Tongue (tissue), 2 donors: ENCODE results near the gene CASD1. TPM values are rescaled to one million over a fixed set of nuclear protein-coding genes. Genes with fewer than 3 reads are reported as not detected.

ENCODE experiments used
- DNase-seq: peaks from one replicate; pipeline ENCODE4 v3.0.0-alpha.2; 2015
- total RNA-seq: library from RNA; depleted of rRNA; stranded (reverse); fragments of >200 nt; gene quantifications from one replicate; pipeline ENCODE4 v1.2.3, GENCODE V29; 2014

CASD1 gene
- total RNA-seq, 1 donor from 2014 or later, result 116 TPM

DNA sequence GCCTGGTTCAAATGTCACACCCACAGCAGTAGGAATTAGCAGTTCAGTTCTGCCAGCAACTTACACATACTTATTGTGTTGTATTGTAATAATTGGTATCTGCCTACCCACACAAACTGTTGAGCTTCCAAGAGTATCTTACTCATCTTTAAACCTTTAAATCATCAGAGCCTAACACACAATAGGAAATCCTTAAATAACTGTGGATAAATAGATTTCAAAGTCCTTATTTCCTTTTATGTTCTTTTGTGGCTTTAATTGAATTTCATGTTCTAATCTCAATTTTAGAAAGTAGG lies 3.9 kb downstream of the CASD1 start:
- peak; percentile 25 for DNase-seq

DNA sequence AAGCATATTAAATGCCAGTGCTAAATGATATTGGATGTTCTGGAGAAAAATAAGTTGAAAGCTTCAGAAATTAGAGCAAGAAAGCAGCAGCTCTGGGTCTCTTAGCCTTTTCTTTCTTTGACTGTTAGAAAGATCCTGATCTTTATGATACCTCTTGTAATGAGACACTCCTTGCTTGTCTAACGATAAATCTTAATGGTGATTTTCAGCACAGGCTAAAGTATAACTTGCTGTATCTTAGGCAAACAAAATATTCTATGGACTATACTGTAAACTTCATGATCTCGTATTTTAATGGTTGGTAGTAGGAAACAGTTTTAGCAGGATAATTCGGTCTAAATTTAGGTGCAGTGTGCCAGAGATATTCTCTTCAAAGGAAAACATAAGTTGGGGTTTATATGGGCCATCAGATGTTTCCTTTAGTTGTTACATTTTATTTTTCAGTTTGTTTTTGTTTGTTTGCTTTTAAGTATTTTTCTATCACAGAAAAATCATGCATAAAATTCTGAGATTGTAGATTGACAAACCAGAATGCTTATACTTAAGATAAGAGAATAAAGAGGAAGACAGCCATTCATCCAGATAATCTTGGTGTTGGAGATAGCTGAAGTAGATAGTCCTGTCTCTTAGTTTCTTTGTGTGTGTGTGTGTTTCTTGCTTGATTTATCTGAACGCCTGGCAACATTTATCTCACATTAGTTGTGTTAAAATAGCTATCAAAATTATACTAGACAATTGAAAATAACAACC lies 4.7 kb downstream of the CASD1 start:
- DNase-seq, result peak; percentile 31

DNA sequence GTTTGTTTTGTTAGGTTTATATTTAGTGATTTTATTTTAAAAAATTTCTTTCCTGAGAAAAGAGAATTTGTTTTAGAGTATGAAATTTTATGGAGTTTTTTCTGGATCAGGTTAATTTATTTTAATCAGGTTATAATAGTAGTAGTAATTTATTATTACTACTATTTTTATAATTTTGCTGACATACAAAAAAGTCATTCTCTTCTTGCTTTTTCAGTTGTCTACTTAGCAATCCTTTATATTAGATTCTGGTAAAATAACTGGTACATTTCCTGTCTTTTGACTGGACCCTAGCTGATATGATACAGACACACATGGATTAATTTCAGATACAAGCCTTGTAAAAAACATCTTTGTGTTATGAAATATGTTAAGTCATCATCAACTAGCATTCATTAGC lies 5.3 kb downstream of the CASD1 start:
- no peak for DNase-seq

DNA sequence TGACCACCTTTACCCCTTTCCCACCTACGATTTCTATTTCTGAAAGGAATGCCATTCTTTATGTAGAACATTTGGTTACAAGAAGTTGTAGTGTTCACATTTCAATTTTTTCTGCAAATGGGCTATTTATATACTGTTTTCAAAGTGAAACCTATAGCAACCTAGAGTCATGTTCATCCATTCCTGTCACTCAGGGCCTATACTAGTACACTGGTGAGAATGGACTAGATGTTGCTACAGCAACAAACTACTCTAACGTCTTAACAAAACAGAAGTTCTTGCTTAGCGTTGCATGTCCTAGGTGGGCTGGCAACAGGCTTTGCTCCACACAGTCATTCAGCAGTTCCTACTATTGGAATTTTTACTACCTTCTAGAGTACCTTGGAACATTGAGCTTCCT lies 16.3 kb downstream of the CASD1 start:
- DNase-seq, result no peak

DNA sequence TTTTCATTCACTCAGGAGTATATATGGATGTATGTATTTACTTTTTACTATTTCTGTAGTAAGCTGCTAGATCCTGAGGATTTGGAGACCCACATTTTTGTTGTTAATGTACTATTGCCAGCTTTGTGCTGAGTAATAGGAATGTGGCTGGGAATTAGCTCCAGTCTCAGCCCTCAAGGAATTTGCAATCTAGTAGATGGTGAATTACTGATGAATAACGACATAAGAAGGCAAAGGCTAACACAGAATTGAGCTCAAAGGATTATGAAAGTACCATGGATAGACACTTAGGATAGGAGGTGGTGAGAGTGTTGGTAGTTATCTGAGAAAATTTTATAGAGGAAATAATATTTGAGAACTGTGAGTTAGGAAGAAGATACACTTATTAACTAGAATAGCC lies 19.9 kb downstream of the CASD1 start:
- no peak for DNase-seq

DNA sequence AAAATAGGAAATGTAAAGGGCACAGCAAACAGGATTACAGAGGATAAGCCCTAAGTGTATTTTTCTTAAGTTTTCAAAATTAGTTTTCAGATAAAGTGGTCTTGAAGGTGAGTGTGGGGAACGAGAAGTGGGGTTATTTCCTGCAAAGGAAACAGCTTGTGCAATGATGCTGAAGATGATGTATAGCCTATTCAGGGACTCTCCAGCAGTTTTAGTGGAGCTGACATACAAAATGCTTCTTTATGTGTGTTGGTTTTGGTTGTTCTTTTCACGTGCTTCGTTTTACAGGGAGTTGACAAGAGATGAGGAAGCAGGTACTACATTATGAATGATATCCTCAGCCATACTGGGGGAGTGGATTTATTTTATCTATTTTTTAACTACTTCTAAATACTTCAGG lies 20.5 kb downstream of the CASD1 start:
- DNase-seq, result no peak

DNA sequence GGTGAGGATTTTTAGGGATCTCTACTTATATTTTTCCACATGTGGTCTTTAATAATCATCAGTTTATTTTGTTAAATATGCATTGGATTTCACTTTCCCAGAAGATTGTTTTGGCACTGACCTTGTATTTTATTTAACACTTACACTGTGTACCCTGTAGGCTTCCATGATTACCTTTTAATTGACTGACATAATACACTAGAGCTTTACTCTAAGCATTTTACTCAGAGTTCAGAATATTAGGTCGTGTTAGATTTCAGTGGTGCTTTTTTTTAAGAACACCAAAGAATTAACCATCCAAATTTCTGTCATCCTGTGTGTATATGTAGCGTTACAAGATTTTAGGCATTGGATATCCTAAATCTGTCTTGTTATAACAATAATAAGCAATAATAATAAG lies 23.1 kb downstream of the CASD1 start:
- no peak for DNase-seq

DNA sequence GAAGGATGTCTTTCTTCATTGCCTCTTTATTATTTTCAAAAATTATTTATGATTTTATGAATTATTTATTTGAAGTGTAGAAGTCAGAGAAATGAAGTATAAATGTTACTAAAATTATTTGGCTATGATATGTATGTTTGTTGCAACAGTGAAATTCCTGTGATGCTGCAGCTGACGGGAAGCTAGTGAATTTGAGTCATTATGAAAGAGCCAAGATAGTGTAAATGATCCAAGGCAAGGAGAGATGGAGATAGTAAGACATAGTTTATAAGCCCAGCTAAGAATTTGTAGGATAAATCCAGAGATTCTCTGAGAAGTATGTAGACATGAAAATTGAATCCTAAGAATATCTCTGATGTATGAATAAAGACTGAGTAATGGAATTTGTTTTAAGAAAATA lies 30.8 kb downstream of the CASD1 start:
- DNase-seq, result no peak

DNA sequence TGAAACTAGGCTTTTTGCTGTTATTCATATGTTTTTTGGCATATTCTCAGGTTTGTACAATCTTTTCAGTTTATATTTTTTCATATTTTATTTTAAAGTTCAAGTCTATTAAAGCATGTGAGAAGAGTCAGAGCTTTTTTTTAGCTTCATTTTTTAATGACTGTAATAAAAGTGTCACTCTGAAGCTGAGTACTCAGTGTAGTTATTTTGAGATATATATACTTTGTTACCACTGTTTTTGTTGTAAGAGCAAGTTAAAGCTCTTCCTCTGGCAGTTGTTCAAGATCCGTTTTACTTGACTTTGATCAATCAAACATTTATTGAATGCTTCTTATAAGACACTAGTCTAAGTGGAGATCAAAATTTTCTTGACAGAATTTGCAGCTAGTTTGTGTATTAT lies 37.5 kb downstream of the CASD1 start:
- DNase-seq, result no peak

DNA sequence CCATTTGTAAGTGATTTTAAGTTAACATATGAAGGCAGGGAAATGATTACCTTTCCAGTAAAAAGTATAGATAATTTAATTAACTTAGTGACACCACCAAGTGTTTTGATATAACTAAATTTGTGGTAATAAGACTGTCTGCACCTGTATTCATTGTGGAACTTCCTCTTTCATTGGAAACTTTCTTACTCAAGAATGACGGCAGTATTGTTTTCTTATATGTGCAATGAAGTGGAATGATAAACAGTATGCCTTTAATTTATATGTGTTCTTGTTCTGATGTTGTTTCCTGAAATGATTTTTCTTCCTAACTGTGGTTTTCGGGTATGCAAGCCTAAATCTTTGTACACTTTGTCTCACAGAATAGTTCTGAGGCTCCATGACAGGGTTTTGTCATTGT lies 46.4 kb downstream of the CASD1 start:
- DNase-seq, result no peak

DNA sequence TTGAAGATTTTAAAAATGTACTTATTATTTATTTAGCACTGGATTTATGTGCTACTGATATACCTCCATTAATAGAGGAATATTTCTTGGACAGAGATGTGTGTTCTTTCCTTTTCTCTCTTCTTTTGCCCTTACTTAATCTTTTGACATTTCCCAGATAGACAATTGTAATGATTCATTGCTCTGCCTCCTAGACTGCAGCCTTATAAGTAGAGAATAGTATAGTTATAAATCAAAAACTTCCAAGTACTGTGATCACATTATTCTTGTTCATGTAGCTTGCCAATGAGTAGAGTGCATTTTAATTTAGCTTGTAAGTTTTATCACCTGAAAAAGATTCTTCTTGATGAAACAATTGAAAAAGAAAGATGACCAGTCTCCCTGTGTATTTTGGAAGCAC lies 47.6 kb downstream of the CASD1 start:
- no peak for DNase-seq

DNA sequence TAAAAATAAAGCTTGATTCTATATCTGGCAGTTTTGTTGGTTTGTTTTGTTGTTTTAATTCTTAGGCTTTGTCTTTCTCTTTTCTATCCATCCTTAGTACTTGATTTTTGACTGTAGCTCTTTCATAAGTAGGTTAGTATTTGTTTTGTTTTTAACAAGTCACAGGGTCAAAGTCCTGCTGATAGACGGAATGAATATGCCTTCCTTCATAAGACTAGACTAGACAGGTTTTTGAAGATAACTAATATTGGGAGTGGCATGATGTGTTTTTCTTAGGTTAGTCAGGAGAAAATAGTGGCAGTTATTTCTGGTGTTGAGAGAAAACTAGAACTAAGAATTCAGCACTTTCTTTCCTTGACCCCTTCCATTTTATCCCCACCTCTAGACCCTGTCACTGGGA lies 50.4 kb downstream of the CASD1 start:
- DNase-seq, result no peak

DNA sequence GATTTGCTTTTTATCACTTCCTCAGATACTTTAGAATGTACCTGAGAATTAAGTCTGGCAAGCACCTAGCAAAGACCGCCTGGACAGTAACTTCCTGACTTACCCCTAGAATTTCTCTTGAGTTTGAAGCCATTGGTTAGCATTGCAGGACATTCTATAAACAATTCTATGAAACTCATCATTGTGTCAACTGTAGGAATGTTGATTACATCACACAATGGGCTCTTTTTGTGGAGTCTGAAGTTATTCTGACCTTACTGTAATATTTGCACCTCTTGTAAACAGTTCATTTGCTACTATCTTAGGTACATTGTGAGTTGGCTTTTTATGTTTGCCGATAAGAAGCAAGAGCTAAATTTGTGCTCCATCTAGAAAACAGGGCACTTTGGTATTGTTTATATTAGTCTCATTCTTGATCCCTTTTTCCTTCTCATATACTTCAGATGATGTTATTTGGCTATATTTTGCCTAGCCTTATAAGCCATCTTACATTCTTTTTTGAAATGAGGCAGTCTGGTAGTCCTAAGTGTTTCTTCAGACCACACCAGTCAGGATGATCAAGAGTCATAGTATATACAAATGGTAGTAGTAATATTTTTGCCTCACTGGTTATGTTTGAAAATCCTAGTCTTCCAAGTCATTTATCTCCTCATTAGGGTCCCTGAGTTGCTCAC lies 52.4 kb downstream of the CASD1 start:
- no peak for DNase-seq

DNA sequence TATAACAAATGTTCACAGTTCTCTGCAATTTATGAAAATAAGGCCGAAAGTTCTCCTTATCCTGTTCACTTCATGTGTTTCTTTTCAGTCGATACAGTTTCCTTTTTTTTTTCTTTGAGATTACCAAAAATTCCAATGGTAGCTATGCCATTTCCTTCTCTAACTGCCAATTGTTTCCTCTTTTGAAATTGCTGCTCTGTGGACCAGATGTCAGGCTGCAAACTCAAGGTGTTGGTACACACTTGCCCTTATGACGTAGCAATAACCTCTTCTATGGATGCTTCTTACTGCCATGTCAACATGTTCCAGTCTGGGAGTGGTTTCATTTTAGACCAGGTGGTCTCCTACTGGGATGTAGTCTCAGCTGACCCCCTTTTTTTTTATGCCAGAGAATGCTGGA lies 52.9 kb downstream of the CASD1 start:
- DNase-seq, result no peak

DNA sequence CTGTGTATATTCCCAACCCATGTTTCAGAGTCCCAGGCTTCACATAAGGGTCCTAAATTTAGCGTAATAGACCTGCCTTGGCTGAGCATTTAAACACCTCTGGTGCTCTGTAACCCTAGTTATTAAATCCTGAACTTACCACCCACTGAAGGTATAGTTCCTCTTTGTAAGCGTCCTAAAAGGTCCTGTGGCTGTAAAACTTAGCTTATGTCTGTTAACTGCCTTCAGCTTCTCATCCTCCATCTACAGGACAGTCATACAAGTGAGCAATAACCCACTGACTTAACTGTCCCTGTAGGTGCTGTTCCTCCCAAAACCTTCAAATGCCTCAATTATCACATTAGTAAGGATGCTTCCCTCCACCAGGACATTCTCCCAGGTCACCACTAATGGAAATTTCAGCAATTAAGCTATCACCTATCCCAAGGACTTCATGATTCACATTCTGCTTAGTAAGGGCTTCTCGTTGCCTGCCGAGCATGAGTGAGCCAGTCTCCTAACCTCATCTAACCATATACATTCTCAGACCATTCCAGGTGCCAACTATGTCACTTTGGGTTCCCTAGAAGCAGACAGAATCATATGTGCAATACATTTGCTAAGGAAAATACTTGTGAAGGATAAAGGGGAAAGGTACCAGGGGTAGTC lies 55.8 kb downstream of the CASD1 start:
- DNase-seq, result no peak

DNA sequence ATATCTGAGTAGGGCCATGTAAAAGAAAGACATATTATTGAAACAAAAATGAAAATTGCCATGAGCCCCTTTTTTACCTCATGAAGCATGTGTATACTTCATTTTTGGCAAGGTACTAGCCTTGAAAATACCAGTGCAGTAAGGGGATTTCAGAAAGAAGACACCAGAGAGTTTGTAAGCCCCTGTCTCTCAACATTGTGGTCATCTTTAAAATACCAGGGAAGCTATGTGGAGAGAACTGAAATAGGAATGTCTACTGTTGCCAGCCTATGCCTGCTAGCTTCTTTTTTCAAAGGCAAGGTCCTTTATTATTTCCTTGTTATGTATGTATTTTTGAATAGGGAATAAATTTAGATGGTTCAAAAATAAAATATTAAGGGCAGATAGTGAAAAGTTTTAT lies 57.8 kb downstream of the CASD1 start:
- DNase-seq, result peak; percentile 45

DNA sequence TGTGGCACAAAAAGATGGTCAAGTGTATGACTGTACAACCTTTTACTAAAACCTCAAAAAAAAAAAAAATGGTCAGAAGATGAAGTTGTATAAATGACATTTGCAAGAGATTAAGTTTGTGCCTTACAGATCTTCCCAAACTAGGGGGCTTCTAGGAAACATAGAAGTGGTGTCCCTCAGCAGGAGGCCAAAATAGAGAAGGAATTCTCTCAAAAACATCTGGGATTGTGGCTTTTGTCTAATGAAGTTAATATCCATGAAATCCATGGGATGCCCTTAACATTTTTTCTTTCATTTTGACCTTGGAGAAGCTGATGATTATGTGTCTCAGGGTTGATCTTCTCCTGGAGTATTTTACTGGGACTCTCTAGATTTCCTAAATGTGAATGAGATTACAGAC lies 62.2 kb downstream of the CASD1 start:
- DNase-seq, result no peak

DNA sequence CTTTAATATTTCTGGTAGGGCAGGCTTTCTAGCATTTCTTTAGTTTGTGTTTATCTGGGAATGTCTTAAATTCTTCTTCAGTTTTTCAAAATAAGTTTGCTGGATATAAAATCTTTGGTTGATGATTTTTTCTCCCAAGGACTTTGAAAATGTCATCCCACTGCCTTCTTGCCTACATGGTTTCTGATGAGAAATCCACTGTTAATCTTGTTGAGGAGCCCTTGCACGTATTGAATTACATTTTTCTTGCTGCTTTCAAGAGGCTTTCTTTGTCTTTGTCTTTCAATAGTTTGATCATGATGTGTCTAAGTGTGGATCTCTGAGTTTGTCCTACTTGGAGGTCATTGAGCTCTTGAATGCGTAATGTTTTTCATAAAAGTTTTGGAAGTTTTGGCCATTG lies 66.0 kb downstream of the CASD1 start:
- DNase-seq, result no peak

DNA sequence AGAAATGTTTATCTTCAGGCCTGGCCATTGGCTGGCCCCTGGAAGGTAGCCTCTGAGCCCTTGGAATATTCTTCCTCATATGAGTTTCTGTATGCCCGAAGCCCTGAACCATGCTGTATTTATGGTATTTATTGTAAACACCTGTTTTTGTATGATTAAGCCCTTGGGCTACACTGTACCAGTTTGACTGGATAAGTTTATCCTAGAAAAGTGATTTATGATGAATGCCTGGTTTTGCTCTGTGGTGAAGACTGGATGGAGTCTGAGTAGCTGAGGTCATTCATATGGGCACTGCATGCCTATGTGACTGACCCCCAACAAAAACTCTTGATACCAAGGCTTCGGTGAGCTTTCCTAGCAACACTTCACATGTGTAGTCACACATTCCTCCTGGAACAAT lies 66.7 kb downstream of the CASD1 start:
- no peak for DNase-seq

DNA sequence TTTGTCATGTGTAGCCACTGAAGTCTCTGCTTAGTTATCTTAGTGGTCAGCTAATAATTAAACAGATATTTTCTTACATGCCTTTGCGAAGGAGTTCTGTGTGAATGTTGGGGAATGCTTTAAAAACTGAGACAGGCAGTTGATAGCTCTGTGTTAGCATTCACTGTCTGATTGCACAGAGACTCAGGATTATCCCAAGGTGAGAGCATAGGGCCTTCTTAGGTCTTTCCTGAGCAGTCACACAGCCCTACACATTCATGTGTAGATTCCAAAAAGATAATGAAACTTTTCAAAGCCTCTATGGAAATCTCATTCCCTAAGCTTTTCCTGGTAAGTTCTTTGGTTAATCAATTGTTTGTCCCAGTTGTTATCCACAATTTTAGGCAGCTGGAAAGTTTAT lies 67.7 kb downstream of the CASD1 start:
- no peak for DNase-seq

DNA sequence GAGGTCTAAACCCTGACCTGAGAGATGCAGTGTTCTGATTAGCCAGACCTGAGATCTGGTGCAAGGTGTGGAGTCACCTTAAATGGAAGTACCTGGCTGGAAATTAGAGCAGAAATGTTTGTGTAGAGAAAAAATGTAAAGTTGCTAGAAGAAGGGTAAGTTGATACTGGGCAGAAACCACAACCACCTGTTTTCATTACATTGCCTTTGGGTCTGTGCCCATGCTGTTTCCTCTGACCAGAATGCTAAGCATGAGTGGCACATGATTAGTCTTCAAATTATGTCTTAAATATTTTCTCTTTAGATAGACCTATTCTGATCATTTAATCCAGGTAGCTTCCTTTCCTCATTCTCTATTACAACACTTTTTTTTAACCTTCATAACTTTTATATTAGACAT lies 69.0 kb downstream of the CASD1 start:
- peak; percentile 27 for DNase-seq

DNA sequence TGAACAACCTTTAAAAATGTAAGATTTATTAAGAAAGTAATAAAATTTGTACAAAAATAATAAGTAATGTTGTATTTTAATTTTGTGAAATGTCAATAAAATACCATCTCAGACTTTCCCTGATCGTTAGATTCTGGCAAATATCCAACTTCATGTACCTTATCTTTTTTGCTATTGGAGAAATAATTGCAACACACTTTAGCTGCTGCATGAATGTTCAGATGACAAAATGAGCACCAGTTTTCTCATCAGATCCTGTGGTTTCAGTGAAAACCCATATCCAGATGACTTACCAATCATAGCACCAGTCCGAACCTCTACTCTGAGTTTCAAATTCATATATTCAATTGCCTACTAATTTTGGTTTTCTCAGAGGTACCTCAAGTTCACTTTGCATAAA lies 69.9 kb downstream of the CASD1 start:
- DNase-seq, result no peak

DNA sequence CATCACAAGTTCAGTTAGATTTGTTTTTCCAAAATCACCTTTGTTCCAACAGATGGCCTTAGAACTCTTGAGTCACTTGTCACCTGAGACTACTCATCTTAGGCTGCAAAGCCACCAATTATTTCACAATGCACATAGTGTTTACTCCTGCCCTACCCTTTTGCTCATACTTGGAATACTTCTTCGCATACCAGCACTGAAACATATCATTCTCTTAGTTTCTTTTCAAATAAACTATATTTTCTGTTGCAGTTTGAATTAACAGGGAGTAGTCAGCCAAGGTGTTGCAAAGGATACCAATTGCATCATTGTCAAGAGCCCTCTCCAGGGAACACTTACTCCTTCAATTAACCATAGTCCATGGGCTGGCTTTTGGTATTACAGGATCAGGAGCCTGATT lies 71.0 kb downstream of the CASD1 start:
- no peak for DNase-seq

DNA sequence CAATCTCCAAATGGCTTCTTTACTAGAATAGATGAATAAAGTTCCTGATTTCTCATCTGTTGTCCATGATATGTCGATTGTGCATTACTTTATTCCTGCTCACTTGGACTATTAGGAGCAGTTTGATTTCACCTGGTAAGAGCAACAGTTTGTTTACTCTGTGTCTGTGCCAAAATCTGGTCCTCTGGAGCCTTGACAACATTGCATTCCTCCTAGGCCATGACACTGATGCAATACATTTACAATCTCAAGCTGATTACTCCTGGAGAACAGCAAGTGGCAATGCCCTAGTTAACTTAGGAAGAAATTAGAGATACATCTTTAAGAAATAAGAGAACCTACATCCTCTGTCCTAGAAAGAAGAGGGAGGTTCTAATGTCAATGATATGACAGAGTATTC lies 74.5 kb downstream of the CASD1 start:
- DNase-seq, result no peak
